Endothelial cell of umbilical vein (primary cell): ENCODE results near the gene ADAM20. TPM values are rescaled to one million over a fixed set of nuclear protein-coding genes. Genes with fewer than 3 reads are reported as not detected.

Experiments
- BruUV-seq: library from RNA; stranded (reverse); fragments of 400-500 nt; replicated peaks from 2 replicates; lab custom pipeline; 2021; lab: Mats Ljungman, UMichigan
- CTCF ChIA-PET: fragments of 300-600, 350-600 bp; sonication (Branson Sonifier 250); formaldehyde crosslinking; loops from one replicate; lab custom pipeline; 2021; ENCODE audit warnings: antibody characterized with exemption, inconsistent platforms; lab: Charles Lee
- POLR2A ChIA-PET: fragments of 300-600, 350-600 bp; sonication (Branson Sonifier 250); formaldehyde crosslinking; loops from one replicate; lab custom pipeline; 2021; ENCODE audit warnings: antibody characterized with exemption, inconsistent platforms; lab: Charles Lee
- DNase-seq: peaks from one replicate; pipeline ENCODE4 v3.0.0-alpha.2; 2011; ENCODE audit warnings: low read depth, low spot score
- FAIRE-seq: peaks from 2 replicates; lab custom pipeline; 2011; peaks lifted over from hg19 to GRCh38; lab: Jason Lieb, UNC
- H2AFZ ChIP-seq: 2 replicates; pipeline ENCODE4 v1.6.0; 2012; ENCODE audit warnings: low read depth, low read length, control low read depth, inconsistent platforms
- H3K27ac ChIP-seq: 2 replicates; pipeline ENCODE4 v1.5.1; 2011; ENCODE audit warnings: low read depth, mild to moderate bottlenecking, control low read depth, low read length, moderate library complexity; ENCODE audit not compliant: insufficient read depth
- H3K27me3 ChIP-seq, 2 experiments: 2 replicates each; pipeline versions ENCODE4 v1.6.0 to v1.6.1; 2011; ENCODE audit warnings: low read length in 2 of 2, mixed read lengths in 1 of 2; ENCODE audit not compliant: control insufficient read depth in 2 of 2, insufficient read depth in 2 of 2
- H3K36me3 ChIP-seq, 2 experiments: 2 replicates in 1 of 2; 3 replicates in 1 of 2; pipeline ENCODE4 v1.5.1; 2011; ENCODE audit warnings: low read length in 2 of 2, mild to moderate bottlenecking in 1 of 2, moderate library complexity in 1 of 2; ENCODE audit not compliant: control insufficient read depth in 2 of 2, insufficient read depth in 2 of 2; ENCODE audit errors: extremely low read depth in 1 of 2
- H3K4me1 ChIP-seq: 3 replicates; pipeline ENCODE4 v1.5.1; 2011; ENCODE audit warnings: mild to moderate bottlenecking, low read length; ENCODE audit not compliant: control insufficient read depth, insufficient read depth; ENCODE audit errors: extremely low read depth
- H3K4me2 ChIP-seq: 2 replicates; pipeline ENCODE4 v1.6.1; 2011; ENCODE audit warnings: low read length, control low read depth, mixed read lengths; ENCODE audit not compliant: insufficient read depth
- H3K4me3 ChIP-seq, 3 experiments: fragments of 200-600 bp in 1 of 3; sonication (generic), shearing (Covaris generic) in 1 of 3; replicated peaks in 1 of 3; 2 replicates each; pipeline ENCODE4 v1.5.1; 2011 to 2016; ENCODE audit warnings: control low read depth in 3 of 3, low read length in 3 of 3, mild to moderate bottlenecking in 2 of 3, inconsistent platforms in 1 of 3, low read depth in 1 of 3, moderate library complexity in 1 of 3; ENCODE audit not compliant: insufficient read depth in 1 of 3
- H3K79me2 ChIP-seq: 2 replicates; pipeline ENCODE4 v1.6.0; 2012; ENCODE audit warnings: low read length, inconsistent platforms; ENCODE audit not compliant: control insufficient read depth, insufficient read depth
- H3K9ac ChIP-seq: replicated peaks from 2 replicates; pipeline ENCODE3; 2011; ENCODE audit warnings: low read length, control low read depth; ENCODE audit not compliant: insufficient read depth; ENCODE audit errors: extremely low read depth
- H3K9me1 ChIP-seq: replicated peaks from 3 replicates; pipeline ENCODE4 v1.6.0; 2011; ENCODE audit warnings: mild to moderate bottlenecking, low read length; ENCODE audit not compliant: control insufficient read depth, insufficient read depth; ENCODE audit errors: extremely low read depth
- H3K9me3 ChIP-seq: replicated peaks from 2 replicates; pipeline ENCODE4 v1.5.1; 2012; ENCODE audit warnings: low read length, inconsistent platforms; ENCODE audit not compliant: control insufficient read depth, insufficient read depth
- H4K20me1 ChIP-seq: replicated peaks from 2 replicates; pipeline ENCODE3; 2011; ENCODE audit warnings: mild to moderate bottlenecking, low read length; ENCODE audit not compliant: control insufficient read depth, insufficient read depth; ENCODE audit errors: extremely low read depth
- EZH2 ChIP-seq: IDR thresholded peaks from 2 replicates; pipeline ENCODE4 v1.6.1; 2012; ENCODE audit warnings: borderline replicate concordance, low read depth, mild to moderate bottlenecking, moderate library complexity, low read length, inconsistent platforms; ENCODE audit not compliant: severe bottlenecking
- FOS ChIP-seq: IDR thresholded peaks from 2 replicates; pipeline ENCODE4 v1.6.1; 2011; ENCODE audit warnings: mild to moderate bottlenecking, low read length, moderate library complexity, borderline replicate concordance; ENCODE audit not compliant: insufficient read depth
- GATA2 ChIP-seq: IDR thresholded peaks from 2 replicates; pipeline ENCODE4 v1.7.0; 2011; ENCODE audit warnings: low read depth, mild to moderate bottlenecking, moderate library complexity, mixed read lengths, low read length; ENCODE audit not compliant: insufficient read length, insufficient read depth
- JUN ChIP-seq: IDR thresholded peaks from 2 replicates; pipeline ENCODE4 v1.6.1; 2011; ENCODE audit warnings: borderline replicate concordance, low read depth; ENCODE audit not compliant: insufficient read length, insufficient read depth
- MYC ChIP-seq: IDR thresholded peaks from one replicate; pipeline ENCODE4 v1.6.1; 2011; ENCODE audit warnings: mild to moderate bottlenecking, low read depth, low read length
- POLR2A ChIP-seq: IDR thresholded peaks from 2 replicates; pipeline ENCODE4 v1.6.1; 2012; ENCODE audit warnings: low read depth, mild to moderate bottlenecking, control low read depth, low read length
- POLR2AphosphoS5 ChIP-seq: IDR thresholded peaks from 2 replicates; pipeline ENCODE4 v1.6.1; 2012; ENCODE audit warnings: low read depth, mild to moderate bottlenecking, control low read depth, low read length, moderate library complexity; ENCODE audit not compliant: insufficient read depth
- dilution Hi-C: fragments of 300-500 bp; cut with MboI; formaldehyde crosslinking; loops from one replicate; pipeline ENCODE4 v1.15.0; 2019; ENCODE audit warnings: low sequenced_read_pairs; ENCODE audit not compliant: extremely low pct_ligation_motif_present
- intact Hi-C: fragments of 100-400 bp; cut with micrococcal nuclease; formaldehyde crosslinking; loops from one replicate; pipeline ENCODE4 v1.10.0; 2022
- polyA plus RNA-seq, 4 experiments: library from polyadenylated mRNA; depleted of rRNA in 3 of 4; stranded (reverse) in 3 of 4; unstranded in 1 of 4; fragments of >200 nt; gene quantifications; 2 replicates each; pipeline versions ENCODE4 v1.2.1 to v1.2.3, GENCODE V29; 2011 to 2012; ENCODE audit warnings: missing spikeins in 1 of 4
- total RNA-seq: library from RNA; stranded (reverse); gene quantifications from 2 replicates; pipeline ENCODE4 v1.2.3, GENCODE V29; 2021
- TF ChIP-seq, protein P1 (sequence below): IDR thresholded peaks from 2 replicates; pipeline ENCODE4 v1.6.1; 2011; ENCODE audit not compliant: insufficient read depth, insufficient read length
- TF ChIP-seq, protein P2 (sequence below), 2 donors: IDR thresholded peaks; 1 replicate in 1 of 2; 2 replicates in 1 of 2; pipeline ENCODE4 v1.5.1; 2011; ENCODE audit warnings: low read length in 2 of 2, mild to moderate bottlenecking in 2 of 2, moderate library complexity in 2 of 2, control low read depth in 1 of 2, inconsistent platforms in 1 of 2, low read depth in 1 of 2; ENCODE audit not compliant: insufficient read depth in 1 of 2; ENCODE audit errors: extremely low read depth in 1 of 2

ADAM20 gene
- total and polyA plus RNA-seq, 2 donors (not counting 3 experiments of a cell fraction or from before 2014, with no cell fraction given) = 0.06 to 0.66 TPM

DNA sequence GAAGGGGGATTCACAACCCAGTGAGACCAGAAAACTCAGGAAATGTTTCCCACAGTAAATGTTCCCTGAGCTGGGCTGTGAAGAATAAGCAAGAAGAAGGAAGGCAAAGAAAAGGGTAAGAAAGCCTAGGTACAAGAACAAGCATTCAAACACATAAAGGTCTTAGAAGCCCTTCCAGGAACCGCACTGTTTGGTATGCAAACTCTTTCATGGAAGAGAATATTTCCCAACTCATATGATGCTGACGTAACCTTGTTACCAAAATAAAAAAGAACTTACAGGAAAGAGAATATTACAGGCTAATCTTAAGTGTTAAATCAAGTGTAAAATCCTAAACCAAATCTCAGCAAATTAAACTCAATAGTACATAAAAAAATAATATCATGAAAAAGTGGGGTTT, 42.1 kb upstream of the ADAM20 start:
- no peaks in the 10 kb centered on the region for H3K36me3 ChIP-seq
- no peaks in the 10 kb centered on the region for H3K4me1 ChIP-seq
- H3K27me3 ChIP-seq = no peaks in the 10 kb centered on the region
- no peak for FAIRE-seq
- POLR2A ChIA-PET = no interaction called here
- no peak overlapping the region for H3K4me2 ChIP-seq
- no peak overlapping the region for H3K27ac ChIP-seq
- no peaks in the 10 kb centered on the region for H3K9me3 ChIP-seq
- BruUV-seq = no TSS peak
- dilution Hi-C loops = no loop called here
- no peak overlapping the region for H3K9ac ChIP-seq
- no peak for DNase-seq
- intact Hi-C loops = no loop called here
- CTCF ChIA-PET = no interaction called here
- no peaks in the 10 kb centered on the region for H3K79me2 ChIP-seq
- H2AFZ ChIP-seq = no peak overlapping the region
- no peaks in the 10 kb centered on the region for H3K9me1 ChIP-seq
- H3K4me3 ChIP-seq = no peak overlapping the region
- no peak for TF ChIP-seq MYC
- TF ChIP-seq, protein P1, sequence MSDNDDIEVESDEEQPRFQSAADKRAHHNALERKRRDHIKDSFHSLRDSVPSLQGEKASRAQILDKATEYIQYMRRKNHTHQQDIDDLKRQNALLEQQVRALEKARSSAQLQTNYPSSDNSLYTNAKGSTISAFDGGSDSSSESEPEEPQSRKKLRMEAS = no peak
- TF ChIP-seq, protein P2, sequence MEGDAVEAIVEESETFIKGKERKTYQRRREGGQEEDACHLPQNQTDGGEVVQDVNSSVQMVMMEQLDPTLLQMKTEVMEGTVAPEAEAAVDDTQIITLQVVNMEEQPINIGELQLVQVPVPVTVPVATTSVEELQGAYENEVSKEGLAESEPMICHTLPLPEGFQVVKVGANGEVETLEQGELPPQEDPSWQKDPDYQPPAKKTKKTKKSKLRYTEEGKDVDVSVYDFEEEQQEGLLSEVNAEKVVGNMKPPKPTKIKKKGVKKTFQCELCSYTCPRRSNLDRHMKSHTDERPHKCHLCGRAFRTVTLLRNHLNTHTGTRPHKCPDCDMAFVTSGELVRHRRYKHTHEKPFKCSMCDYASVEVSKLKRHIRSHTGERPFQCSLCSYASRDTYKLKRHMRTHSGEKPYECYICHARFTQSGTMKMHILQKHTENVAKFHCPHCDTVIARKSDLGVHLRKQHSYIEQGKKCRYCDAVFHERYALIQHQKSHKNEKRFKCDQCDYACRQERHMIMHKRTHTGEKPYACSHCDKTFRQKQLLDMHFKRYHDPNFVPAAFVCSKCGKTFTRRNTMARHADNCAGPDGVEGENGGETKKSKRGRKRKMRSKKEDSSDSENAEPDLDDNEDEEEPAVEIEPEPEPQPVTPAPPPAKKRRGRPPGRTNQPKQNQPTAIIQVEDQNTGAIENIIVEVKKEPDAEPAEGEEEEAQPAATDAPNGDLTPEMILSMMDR (IDR thresholded peaks at IDR 0.05; ENCODE audit: extremely low read depth in 1 of 2, insufficient read depth in 1 of 2, low read depth in 1 of 2, low read length in 2 of 2) = no peak
- TF ChIP-seq POLR2A = no peak
- no peak for TF ChIP-seq FOS
- TF ChIP-seq POLR2AphosphoS5 = no peak
- no peak for TF ChIP-seq EZH2
- TF ChIP-seq JUN = no peak
- no peak for TF ChIP-seq GATA2
- no peaks in the 10 kb centered on the region for H4K20me1 ChIP-seq
